ENCODE data around the gene MYO15B. TPM values are rescaled to one million over a fixed set of nuclear protein-coding genes. Genes with fewer than 3 reads are reported as not detected.

MYO15B gene
- total and polyA plus RNA-seq, 2 of the 13 experiments (the other 11 are each of a cell fraction or from before 2014, with no cell fraction given), result 2.8 to 8.1 TPM

DNA sequence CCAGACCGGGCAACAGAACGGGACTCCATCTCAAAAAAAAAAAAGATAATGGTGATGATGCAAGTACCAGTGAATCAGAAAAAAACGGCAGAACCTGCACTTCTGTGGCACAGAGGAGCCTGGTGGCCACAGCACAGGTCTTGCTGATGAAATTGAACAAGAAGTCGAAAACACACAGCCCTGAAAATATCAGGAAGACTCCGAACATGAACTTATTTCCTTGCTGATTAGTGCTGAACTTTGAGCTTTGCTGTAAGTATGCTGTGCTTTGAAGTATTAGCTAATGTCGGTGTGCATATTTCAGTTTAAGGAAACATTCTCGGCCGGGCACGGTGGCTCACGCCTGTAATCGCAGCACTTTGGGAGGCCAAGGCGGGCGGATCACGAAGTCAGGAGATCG, 10.9 kb upstream of the MYO15B start (continued):
- TF ChIP-seq, protein P1, sequence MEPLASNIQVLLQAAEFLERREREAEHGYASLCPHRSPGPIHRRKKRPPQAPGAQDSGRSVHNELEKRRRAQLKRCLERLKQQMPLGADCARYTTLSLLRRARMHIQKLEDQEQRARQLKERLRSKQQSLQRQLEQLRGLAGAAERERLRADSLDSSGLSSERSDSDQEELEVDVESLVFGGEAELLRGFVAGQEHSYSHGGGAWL (CRISPR knock-in tag; IDR thresholded peaks at IDR 0.05), result no peak
- TF ChIP-seq ZNF768 (CRISPR knock-in tag; IDR thresholded peaks at IDR 0.05) (no peak), PAF1 (CRISPR knock-in tag; IDR thresholded peaks at IDR 0.05) (no peak), ZNF124 (CRISPR knock-in tag; IDR thresholded peaks at IDR 0.05) (0 out of 2 replicates have a peak, but pooled peaks have one; percentile 45), BRD4 (CRISPR knock-in tag; IDR thresholded peaks at IDR 0.05) (no peak), SIX1 (CRISPR knock-in tag; IDR thresholded peaks at IDR 0.05; ENCODE audit: borderline replicate concordance) (no peak; the same call in 1 of the 2 replicates), ZNF564 (CRISPR knock-in tag; IDR thresholded peaks at IDR 0.05) (no peak), ASH2L (IDR thresholded peaks at IDR 0.05; ENCODE audit: insufficient read length, low read depth, low read length) (peak; percentile 61), ZNF547 (CRISPR knock-in tag; IDR thresholded peaks at IDR 0.05) (no peak; the same call in 1 of the 2 replicates), TGIF2 (CRISPR knock-in tag; IDR thresholded peaks at IDR 0.05) (no peak)
- TF ChIP-seq, protein P2, sequence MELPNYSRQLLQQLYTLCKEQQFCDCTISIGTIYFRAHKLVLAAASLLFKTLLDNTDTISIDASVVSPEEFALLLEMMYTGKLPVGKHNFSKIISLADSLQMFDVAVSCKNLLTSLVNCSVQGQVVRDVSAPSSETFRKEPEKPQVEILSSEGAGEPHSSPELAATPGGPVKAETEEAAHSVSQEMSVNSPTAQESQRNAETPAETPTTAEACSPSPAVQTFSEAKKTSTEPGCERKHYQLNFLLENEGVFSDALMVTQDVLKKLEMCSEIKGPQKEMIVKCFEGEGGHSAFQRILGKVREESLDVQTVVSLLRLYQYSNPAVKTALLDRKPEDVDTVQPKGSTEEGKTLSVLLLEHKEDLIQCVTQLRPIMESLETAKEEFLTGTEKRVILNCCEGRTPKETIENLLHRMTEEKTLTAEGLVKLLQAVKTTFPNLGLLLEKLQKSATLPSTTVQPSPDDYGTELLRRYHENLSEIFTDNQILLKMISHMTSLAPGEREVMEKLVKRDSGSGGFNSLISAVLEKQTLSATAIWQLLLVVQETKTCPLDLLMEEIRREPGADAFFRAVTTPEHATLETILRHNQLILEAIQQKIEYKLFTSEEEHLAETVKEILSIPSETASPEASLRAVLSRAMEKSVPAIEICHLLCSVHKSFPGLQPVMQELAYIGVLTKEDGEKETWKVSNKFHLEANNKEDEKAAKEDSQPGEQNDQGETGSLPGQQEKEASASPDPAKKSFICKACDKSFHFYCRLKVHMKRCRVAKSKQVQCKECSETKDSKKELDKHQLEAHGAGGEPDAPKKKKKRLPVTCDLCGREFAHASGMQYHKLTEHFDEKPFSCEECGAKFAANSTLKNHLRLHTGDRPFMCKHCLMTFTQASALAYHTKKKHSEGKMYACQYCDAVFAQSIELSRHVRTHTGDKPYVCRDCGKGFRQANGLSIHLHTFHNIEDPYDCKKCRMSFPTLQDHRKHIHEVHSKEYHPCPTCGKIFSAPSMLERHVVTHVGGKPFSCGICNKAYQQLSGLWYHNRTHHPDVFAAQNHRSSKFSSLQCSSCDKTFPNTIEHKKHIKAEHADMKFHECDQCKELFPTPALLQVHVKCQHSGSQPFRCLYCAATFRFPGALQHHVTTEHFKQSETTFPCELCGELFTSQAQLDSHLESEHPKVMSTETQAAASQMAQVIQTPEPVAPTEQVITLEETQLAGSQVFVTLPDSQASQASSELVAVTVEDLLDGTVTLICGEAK (IDR thresholded peaks at IDR 0.05), result no peak
- TF ChIP-seq, protein P2 (CRISPR knock-in tag; IDR thresholded peaks at IDR 0.05), result no peak
- TF ChIP-seq, protein P3, sequence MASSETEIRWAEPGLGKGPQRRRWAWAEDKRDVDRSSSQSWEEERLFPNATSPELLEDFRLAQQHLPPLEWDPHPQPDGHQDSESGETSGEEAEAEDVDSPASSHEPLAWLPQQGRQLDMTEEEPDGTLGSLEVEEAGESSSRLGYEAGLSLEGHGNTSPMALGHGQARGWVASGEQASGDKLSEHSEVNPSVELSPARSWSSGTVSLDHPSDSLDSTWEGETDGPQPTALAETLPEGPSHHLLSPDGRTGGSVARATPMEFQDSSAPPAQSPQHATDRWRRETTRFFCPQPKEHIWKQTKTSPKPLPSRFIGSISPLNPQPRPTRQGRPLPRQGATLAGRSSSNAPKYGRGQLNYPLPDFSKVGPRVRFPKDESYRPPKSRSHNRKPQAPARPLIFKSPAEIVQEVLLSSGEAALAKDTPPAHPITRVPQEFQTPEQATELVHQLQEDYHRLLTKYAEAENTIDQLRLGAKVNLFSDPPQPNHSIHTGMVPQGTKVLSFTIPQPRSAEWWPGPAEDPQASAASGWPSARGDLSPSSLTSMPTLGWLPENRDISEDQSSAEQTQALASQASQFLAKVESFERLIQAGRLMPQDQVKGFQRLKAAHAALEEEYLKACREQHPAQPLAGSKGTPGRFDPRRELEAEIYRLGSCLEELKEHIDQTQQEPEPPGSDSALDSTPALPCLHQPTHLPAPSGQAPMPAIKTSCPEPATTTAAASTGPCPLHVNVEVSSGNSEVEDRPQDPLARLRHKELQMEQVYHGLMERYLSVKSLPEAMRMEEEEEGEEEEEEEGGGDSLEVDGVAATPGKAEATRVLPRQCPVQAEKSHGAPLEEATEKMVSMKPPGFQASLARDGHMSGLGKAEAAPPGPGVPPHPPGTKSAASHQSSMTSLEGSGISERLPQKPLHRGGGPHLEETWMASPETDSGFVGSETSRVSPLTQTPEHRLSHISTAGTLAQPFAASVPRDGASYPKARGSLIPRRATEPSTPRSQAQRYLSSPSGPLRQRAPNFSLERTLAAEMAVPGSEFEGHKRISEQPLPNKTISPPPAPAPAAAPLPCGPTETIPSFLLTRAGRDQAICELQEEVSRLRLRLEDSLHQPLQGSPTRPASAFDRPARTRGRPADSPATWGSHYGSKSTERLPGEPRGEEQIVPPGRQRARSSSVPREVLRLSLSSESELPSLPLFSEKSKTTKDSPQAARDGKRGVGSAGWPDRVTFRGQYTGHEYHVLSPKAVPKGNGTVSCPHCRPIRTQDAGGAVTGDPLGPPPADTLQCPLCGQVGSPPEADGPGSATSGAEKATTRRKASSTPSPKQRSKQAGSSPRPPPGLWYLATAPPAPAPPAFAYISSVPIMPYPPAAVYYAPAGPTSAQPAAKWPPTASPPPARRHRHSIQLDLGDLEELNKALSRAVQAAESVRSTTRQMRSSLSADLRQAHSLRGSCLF (CRISPR knock-in tag; IDR thresholded peaks at IDR 0.05; ENCODE audit: borderline replicate concordance), result no peak
- TF ChIP-seq, protein P4, sequence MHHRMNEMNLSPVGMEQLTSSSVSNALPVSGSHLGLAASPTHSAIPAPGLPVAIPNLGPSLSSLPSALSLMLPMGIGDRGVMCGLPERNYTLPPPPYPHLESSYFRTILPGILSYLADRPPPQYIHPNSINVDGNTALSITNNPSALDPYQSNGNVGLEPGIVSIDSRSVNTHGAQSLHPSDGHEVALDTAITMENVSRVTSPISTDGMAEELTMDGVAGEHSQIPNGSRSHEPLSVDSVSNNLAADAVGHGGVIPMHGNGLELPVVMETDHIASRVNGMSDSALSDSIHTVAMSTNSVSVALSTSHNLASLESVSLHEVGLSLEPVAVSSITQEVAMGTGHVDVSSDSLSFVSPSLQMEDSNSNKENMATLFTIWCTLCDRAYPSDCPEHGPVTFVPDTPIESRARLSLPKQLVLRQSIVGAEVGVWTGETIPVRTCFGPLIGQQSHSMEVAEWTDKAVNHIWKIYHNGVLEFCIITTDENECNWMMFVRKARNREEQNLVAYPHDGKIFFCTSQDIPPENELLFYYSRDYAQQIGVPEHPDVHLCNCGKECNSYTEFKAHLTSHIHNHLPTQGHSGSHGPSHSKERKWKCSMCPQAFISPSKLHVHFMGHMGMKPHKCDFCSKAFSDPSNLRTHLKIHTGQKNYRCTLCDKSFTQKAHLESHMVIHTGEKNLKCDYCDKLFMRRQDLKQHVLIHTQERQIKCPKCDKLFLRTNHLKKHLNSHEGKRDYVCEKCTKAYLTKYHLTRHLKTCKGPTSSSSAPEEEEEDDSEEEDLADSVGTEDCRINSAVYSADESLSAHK (CRISPR knock-in tag; IDR thresholded peaks at IDR 0.05; ENCODE audit: borderline replicate concordance), result no peak

Measured in HepG2 (cell line).